Occipital lobe (tissue), 2 donors: ENCODE measurements around the gene XRCC4. TPM values are rescaled to one million over a fixed set of nuclear protein-coding genes. Genes with fewer than 3 reads are reported as not detected.

Source experiments
- DNase-seq: peaks from one replicate; lab custom pipeline; 2025; lab: John Stamatoyannopoulos, UW
- total RNA-seq: library from RNA; depleted of rRNA; stranded (reverse); fragments of >200 nt; gene quantifications from one replicate; pipeline ENCODE4 v1.2.3, GENCODE V29; 2014

The XRCC4 gene
- total RNA-seq, 1 donor from 2014 or later = 7.8 TPM

- no peak for DNase-seq
Observed at GRCh38 chr5:83071286-83072051, 5.9 kb upstream of the XRCC4 start.

- DNase-seq = no peak
Observed at GRCh38 chr5:83072966-83073365, 4.4 kb upstream of the XRCC4 start.

- DNase-seq = no peak
Observed at GRCh38 chr5:83077662-83078261, 415 bp downstream of the XRCC4 start.

- DNase-seq = no peak
Observed at GRCh38 chr5:83082750-83083149, 5.4 kb downstream of the XRCC4 start.

- DNase-seq = no peak
Observed at GRCh38 chr5:83084336-83084735, 7.0 kb downstream of the XRCC4 start.

- no peak for DNase-seq
Observed at GRCh38 chr5:83085106-83085505, 7.8 kb downstream of the XRCC4 start.

- DNase-seq = no peak
Observed at GRCh38 chr5:83090169-83090568, 12.8 kb downstream of the XRCC4 start.

GRCh38 chr5:83092619-83093018, 15.3 kb downstream of the XRCC4 start:
- DNase-seq = no peak

GRCh38 chr5:83093692-83094091, 16.3 kb downstream of the XRCC4 start:
- DNase-seq = no peak

- no peak for DNase-seq
Observed at GRCh38 chr5:83095163-83095956, 18.0 kb downstream of the XRCC4 start.

GRCh38 chr5:83095957-83096539, 18.7 kb downstream of the XRCC4 start:
- DNase-seq = no peak

- DNase-seq = no peak
Observed at GRCh38 chr5:83096660-83097339, 19.5 kb downstream of the XRCC4 start.

- DNase-seq = no peak
Observed at GRCh38 chr5:83097689-83098231, 20.4 kb downstream of the XRCC4 start.

- no peak for DNase-seq
Observed at GRCh38 chr5:83099001-83099400, 21.7 kb downstream of the XRCC4 start.

- no peak for DNase-seq
Observed at GRCh38 chr5:83099445-83099844, 22.1 kb downstream of the XRCC4 start.

- no peak for DNase-seq
Observed at GRCh38 chr5:83101514-83101913, 24.2 kb downstream of the XRCC4 start.

- DNase-seq = no peak
Observed at GRCh38 chr5:83102364-83102980, 25.1 kb downstream of the XRCC4 start.

- no peak for DNase-seq
Observed at GRCh38 chr5:83104021-83104420, 26.7 kb downstream of the XRCC4 start.

- no peak for DNase-seq
Observed at GRCh38 chr5:83107692-83108420, 30.5 kb downstream of the XRCC4 start.

- no peak for DNase-seq
Observed at GRCh38 chr5:83109380-83109779, 32.0 kb downstream of the XRCC4 start.
